ENCODE results near the gene GFOD1.
"Not testable (repeated sequence)": the region's sequence is repeated elsewhere in the genome, so short reads cannot be mapped to it uniquely, and the experiment has no call there.

The GFOD1 gene

GRCh38 chr6:13404228-13404891 is 83.0 kb downstream of the GFOD1 start:
- DNase-seq (ENCODE audit: low spot score): no peak

GRCh38 chr6:13402711-13403110 is 84.7 kb downstream of the GFOD1 start:
- no peak for DNase-seq (ENCODE audit: low spot score)

GRCh38 chr6:13400772-13401171 is 86.6 kb downstream of the GFOD1 start:
- peak; percentile 16 for DNase-seq (ENCODE audit: low spot score)

GRCh38 chr6:13398421-13398994 is 88.9 kb downstream of the GFOD1 start:
- no peak for DNase-seq (ENCODE audit: low spot score)

GRCh38 chr6:13398069-13398381 is 89.4 kb downstream of the GFOD1 start:
- no peak for DNase-seq (ENCODE audit: low spot score)

- no peak for DNase-seq (ENCODE audit: low spot score)
Measured at GRCh38 chr6:13397359-13398068, 89.9 kb downstream of the GFOD1 start.

GRCh38 chr6:13396241-13396792 is 91.1 kb downstream of the GFOD1 start:
- no peak for DNase-seq (ENCODE audit: low spot score)

- DNase-seq (ENCODE audit: low spot score): no peak
Measured at GRCh38 chr6:13395272-13396237, 91.8 kb downstream of the GFOD1 start.

- no peak for DNase-seq (ENCODE audit: low spot score)
Measured at GRCh38 chr6:13392462-13392861, 94.9 kb downstream of the GFOD1 start.

GRCh38 chr6:13391537-13391936 is 95.9 kb downstream of the GFOD1 start:
- no peak for DNase-seq (ENCODE audit: low spot score)

- DNase-seq (ENCODE audit: low spot score): no peak
Measured at GRCh38 chr6:13390658-13391057, 96.7 kb downstream of the GFOD1 start.

GRCh38 chr6:13389237-13389636 is 98.2 kb downstream of the GFOD1 start:
- not testable (repeated sequence) for DNase-seq (ENCODE audit: low spot score)

- not testable (repeated sequence) for DNase-seq (ENCODE audit: low spot score)
Measured at GRCh38 chr6:13388769-13389168, 98.6 kb downstream of the GFOD1 start.

GRCh38 chr6:13384966-13385365 is 102.4 kb downstream of the GFOD1 start:
- no peak for DNase-seq (ENCODE audit: low spot score)

GRCh38 chr6:13384506-13384905 is 102.9 kb downstream of the GFOD1 start:
- DNase-seq (ENCODE audit: low spot score): no peak

GRCh38 chr6:13383328-13384163 is 103.9 kb downstream of the GFOD1 start:
- DNase-seq (ENCODE audit: low spot score): peak; percentile 46

- no peak for DNase-seq (ENCODE audit: low spot score)
Measured at GRCh38 chr6:13380761-13381160, 106.6 kb downstream of the GFOD1 start.

- no peak for DNase-seq (ENCODE audit: low spot score)
Measured at GRCh38 chr6:13378669-13379590, 108.5 kb downstream of the GFOD1 start.

- DNase-seq (ENCODE audit: low spot score): no peak
Measured at GRCh38 chr6:13377054-13377758, 110.2 kb downstream of the GFOD1 start.
